Bone marrow (tissue), 2 donors: Measurements from ENCODE around the gene DGCR8.

ENCODE experiments used
- DNase-seq, 2 donors: peaks; one replicate each; lab custom pipeline; 2025; lab: John Stamatoyannopoulos, UW

The DGCR8 gene

GRCh38 chr22:20125201-20126174, 45.4 kb downstream of the DGCR8 start:
- no peak for DNase-seq

GRCh38 chr22:20126284-20127029, 46.4 kb downstream of the DGCR8 start:
- no peak for DNase-seq

- DNase-seq = no peak
Observed at GRCh38 chr22:20127318-20127868, 47.4 kb downstream of the DGCR8 start.

GRCh38 chr22:20127869-20128618, 48.0 kb downstream of the DGCR8 start:
- DNase-seq = no peak

GRCh38 chr22:20128619-20128901, 48.5 kb downstream of the DGCR8 start:
- DNase-seq = no peak

- DNase-seq = no peak
Observed at GRCh38 chr22:20128902-20129746, 49.1 kb downstream of the DGCR8 start.

GRCh38 chr22:20129747-20130014, 49.6 kb downstream of the DGCR8 start:
- no peak for DNase-seq

GRCh38 chr22:20130319-20130718, 50.3 kb downstream of the DGCR8 start:
- no peak for DNase-seq

- DNase-seq = peak in 1 of 2 donors; percentile 23
Observed at GRCh38 chr22:20130731-20131596, 50.9 kb downstream of the DGCR8 start.

GRCh38 chr22:20131597-20131858, 51.5 kb downstream of the DGCR8 start, which contains the start of gene ZDHHC8:
TSS of gene ZDHHC8 (plus strand) at chr22:20131804. CDS start at chr22:20131948, 144 bp downstream.
- DNase-seq = no peak

GRCh38 chr22:20131859-20132685, 52.0 kb downstream of the DGCR8 start:
- DNase-seq = peak in 1 of 2 donors; percentile 12

- DNase-seq = no peak
Observed at GRCh38 chr22:20132686-20133246, 52.7 kb downstream of the DGCR8 start.

- DNase-seq = no peak
Observed at GRCh38 chr22:20133930-20134549, 54.0 kb downstream of the DGCR8 start.

- DNase-seq = no peak
Observed at GRCh38 chr22:20135265-20135664, 55.2 kb downstream of the DGCR8 start.

- DNase-seq = no peak
Observed at GRCh38 chr22:20135806-20136602, 56.0 kb downstream of the DGCR8 start.

- DNase-seq = no peak
Observed at GRCh38 chr22:20136603-20136873, 56.5 kb downstream of the DGCR8 start.

- no peak for DNase-seq
Observed at GRCh38 chr22:20137113-20137512, 57.1 kb downstream of the DGCR8 start.

GRCh38 chr22:20137671-20138416, 57.8 kb downstream of the DGCR8 start:
- no peak for DNase-seq
